ENCODE results near the gene POU1F1. TPM values are rescaled to one million over a fixed set of nuclear protein-coding genes. Genes with fewer than 3 reads are reported as not detected.

POU1F1 gene
- polyA plus RNA-seq, 1 of the 3 experiments (the other 2 are of a cell fraction): not detected

DNA sequence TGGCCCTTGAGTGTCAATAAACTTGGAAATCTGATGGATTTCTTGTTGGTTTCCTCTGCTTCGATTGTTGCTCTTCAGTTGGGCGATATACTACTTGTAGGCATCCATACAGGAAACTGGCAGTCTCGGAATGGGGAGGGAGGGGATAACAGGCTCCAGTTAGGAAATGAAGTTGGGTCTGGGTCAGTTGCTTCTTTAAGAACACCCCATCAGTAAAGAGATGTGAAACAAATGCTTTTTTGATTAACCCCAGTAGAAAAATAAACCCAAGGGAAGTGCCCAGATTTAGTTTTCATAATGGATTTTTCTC lies 48.6 kb downstream of the POU1F1 start:
- no peaks in the 10 kb centered on the region for H3K27me3 ChIP-seq (ENCODE audit: insufficient read depth)
- peak overlapping the region in 1 of 2 experiments; percentile 53; a peak in 1 of 4 replicates for H3K27ac ChIP-seq (ENCODE audit: low read depth in 2 of 2, low read length in 1 of 2)
- H3K9me2 ChIP-seq: no peaks in the 10 kb centered on the region
- POLR2A ChIA-PET: no interaction called here
- TF ChIP-seq POLR2AphosphoS5 (IDR thresholded peaks at IDR 0.05; ENCODE audit: low read depth, low read length) (no peak), ZBTB33 (IDR thresholded peaks at IDR 0.05; ENCODE audit: borderline replicate concordance, low read depth) (no peak), MXI1 (IDR thresholded peaks at IDR 0.05; ENCODE audit: low read depth, low read length) (0 out of 2 replicates have a peak, but pooled peaks have one; percentile 5)
- peak overlapping the region; percentile 93 for H3K4me2 ChIP-seq
- H3K4me1 ChIP-seq (ENCODE audit: control insufficient read depth in 1 of 2, insufficient read depth in 2 of 2, low read depth in 1 of 2, low read length in 1 of 2): peaks cover 0 to 10% of the 10 kb centered on the region in 2 experiments; a peak in 3 of 4 replicates
- peaks cover 14% of the 10 kb centered on the region; the same call in 1 of the 2 replicates for H3K79me2 ChIP-seq (ENCODE audit: insufficient read depth)
- peak overlapping the region; percentile 98 to 99 for H3K4me3 ChIP-seq (ENCODE audit: low read depth in 2 of 2, low read length in 1 of 2)
- H3K36me3 ChIP-seq (replicated peaks in 1 of 2; ENCODE audit: control insufficient read depth in 1 of 2, insufficient read depth in 2 of 2, low read length in 1 of 2): no peaks in the 10 kb centered on the region
- CTCF ChIA-PET: interaction anchor here (1.1 kb wide), 2 partner anchors 33 to 70 kb away, joined by 3 to 5 read pairs; no protein-coding TSS in a partner anchor
- WGBS (ENCODE audit: low lambda C conversion rate): 0% methylated on average over 3 of the region's 3 CpGs
- H4K20me1 ChIP-seq (ENCODE audit: insufficient read depth): no peaks in the 10 kb centered on the region
- no peaks in the 10 kb centered on the region for H3K9me3 ChIP-seq
- no peak for DNase-seq
- no peaks in the 10 kb centered on the region for H3F3A ChIP-seq (replicated peaks; ENCODE audit: insufficient read depth)
- H2AFZ ChIP-seq (ENCODE audit: low read depth): peak overlapping the region; percentile 97
- peak overlapping the region; percentile 87 for H3K9ac ChIP-seq

DNA sequence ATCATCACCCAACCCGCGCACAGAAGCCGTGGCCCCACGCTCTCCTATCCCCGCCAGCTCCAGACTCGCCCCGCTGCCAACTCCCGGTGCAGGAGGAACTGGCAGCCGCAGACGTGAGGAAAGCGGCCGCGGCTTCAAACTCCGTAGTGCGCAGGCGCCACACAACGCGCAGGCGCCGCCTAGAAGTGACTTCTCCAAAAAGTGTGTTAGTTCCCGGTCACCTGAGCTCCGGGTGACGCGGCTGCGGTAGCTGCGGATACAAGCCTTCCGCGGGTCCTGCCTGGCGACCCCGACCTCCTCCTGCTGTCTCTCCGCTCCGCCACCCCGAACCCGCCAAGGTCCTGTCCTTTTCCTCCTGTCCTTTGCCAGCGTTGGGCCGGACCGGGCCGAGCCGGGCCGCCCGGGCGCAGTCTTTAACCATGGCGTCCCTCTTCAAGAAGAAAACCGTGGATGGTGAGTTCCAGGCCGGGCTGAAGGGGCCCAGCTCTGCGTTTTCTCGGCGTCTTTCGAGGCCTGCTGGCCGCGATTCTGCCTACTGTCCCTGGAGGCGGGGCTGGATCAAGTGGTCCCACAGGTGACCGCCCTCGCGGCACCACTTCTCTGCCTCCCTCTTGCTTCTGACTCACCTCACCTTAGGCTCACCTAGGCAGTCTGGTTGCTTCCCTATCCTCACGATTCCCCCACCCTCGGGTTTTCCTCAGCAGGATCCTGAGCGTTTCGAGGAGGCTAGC lies 49.1 kb downstream of the POU1F1 start, which contains the start of gene CHMP2B:
Gene CHMP2B (plus strand): TSS at position 206 of the 731 bp plus-strand sequence. CDS start 214 bp downstream, at position 420.
- DNase-seq: peak; percentile 88
- Histone ChIP-seq H3F3A (replicated peaks; ENCODE audit: insufficient read depth) (no peaks in the 10 kb centered on the region), H3K4me2 (peak within 1 kb of the TSS; percentile 93), H3K4me3 (ENCODE audit: low read depth in 2 of 2, low read length in 1 of 2) (peak within 1 kb of the TSS; percentile 98 to 99), H3K4me1 (ENCODE audit: control insufficient read depth in 1 of 2, insufficient read depth in 2 of 2, low read depth in 1 of 2, low read length in 1 of 2) (peaks cover 0 to 10% of the 10 kb centered on the region in 2 experiments; a peak in 3 of 4 replicates), H3K9ac (peak within 1 kb of the TSS; percentile 87), H3K36me3 (replicated peaks in 1 of 2; ENCODE audit: control insufficient read depth in 1 of 2, insufficient read depth in 2 of 2, low read length in 1 of 2) (no peaks in the 10 kb centered on the region), H3K9me3 (no peaks in the 10 kb centered on the region), H3K79me2 (ENCODE audit: insufficient read depth) (peaks cover 14% of the 10 kb centered on the region; the same call in 1 of the 2 replicates), H3K27ac (ENCODE audit: low read depth in 2 of 2, low read length in 1 of 2) (peak within 1 kb of the TSS; percentile 53 to 64; a peak in 3 of 4 replicates), H3K9me2 (no peaks in the 10 kb centered on the region), H2AFZ (ENCODE audit: low read depth) (peak within 1 kb of the TSS; percentile 97), H4K20me1 (ENCODE audit: insufficient read depth) (no peaks in the 10 kb centered on the region), H3K27me3 (ENCODE audit: insufficient read depth) (no peaks in the 10 kb centered on the region)
- ChIA-PET CTCF (interaction anchor here (1.1 kb wide), 2 partner anchors 34 to 71 kb away, joined by 3 to 5 read pairs; no protein-coding TSS in a partner anchor), POLR2A (no interaction called here)
- WGBS (ENCODE audit: low lambda C conversion rate): under 1% methylated on average over 46 of the region's 59 CpGs
- TF ChIP-seq RXRA (IDR thresholded peaks at IDR 0.05; ENCODE audit: borderline replicate concordance, low read depth) (no peak; the same call in 1 of the 2 replicates), GABPA (IDR thresholded peaks at IDR 0.05; ENCODE audit: low read depth) (peak; percentile 32; the same call in 1 of the 2 replicates), POLR2AphosphoS5 (IDR thresholded peaks at IDR 0.05; ENCODE audit: low read depth, low read length) (peak; percentile 48; the same call in 1 of the 2 replicates), USF1 (IDR thresholded peaks at IDR 0.05; ENCODE audit: borderline replicate concordance, low read depth) (peak; percentile 67), MAX (IDR thresholded peaks at IDR 0.05; ENCODE audit: low read depth) (peak; percentile 65), NRF1 (IDR thresholded peaks at IDR 0.05; ENCODE audit: low read depth, low read length) (peak; percentile 86), MXI1 (IDR thresholded peaks at IDR 0.05; ENCODE audit: low read depth, low read length) (peak; percentile 31; the same call in 1 of the 2 replicates), NFIC (IDR thresholded peaks at IDR 0.05; ENCODE audit: borderline replicate concordance) (peak; percentile 20; the same call in 1 of the 2 replicates), REST (IDR thresholded peaks at IDR 0.05; ENCODE audit: low read depth, low read length) (no peak), RCOR1 (IDR thresholded peaks at IDR 0.05; ENCODE audit: low read length) (no peak), RAD21 (IDR thresholded peaks at IDR 0.05; ENCODE audit: low read length) (no peak), TEAD4 (IDR thresholded peaks at IDR 0.05; ENCODE audit: borderline replicate concordance, insufficient read depth) (no peak), CHD2 (IDR thresholded peaks at IDR 0.05; ENCODE audit: low read length, partially characterized antibody) (no peak), EP300 (IDR thresholded peaks at IDR 0.05; ENCODE audit: borderline replicate concordance in 1 of 2, low read depth in 1 of 2, low read length in 1 of 2) (no peak), FOSL2 (IDR thresholded peaks at IDR 0.05; ENCODE audit: borderline replicate concordance, low read depth) (peak; percentile 14; the same call in 1 of the 2 replicates), YY1 (IDR thresholded peaks at IDR 0.05; ENCODE audit: low read depth) (peak; percentile 66)
- TF ChIP-seq, protein P1, sequence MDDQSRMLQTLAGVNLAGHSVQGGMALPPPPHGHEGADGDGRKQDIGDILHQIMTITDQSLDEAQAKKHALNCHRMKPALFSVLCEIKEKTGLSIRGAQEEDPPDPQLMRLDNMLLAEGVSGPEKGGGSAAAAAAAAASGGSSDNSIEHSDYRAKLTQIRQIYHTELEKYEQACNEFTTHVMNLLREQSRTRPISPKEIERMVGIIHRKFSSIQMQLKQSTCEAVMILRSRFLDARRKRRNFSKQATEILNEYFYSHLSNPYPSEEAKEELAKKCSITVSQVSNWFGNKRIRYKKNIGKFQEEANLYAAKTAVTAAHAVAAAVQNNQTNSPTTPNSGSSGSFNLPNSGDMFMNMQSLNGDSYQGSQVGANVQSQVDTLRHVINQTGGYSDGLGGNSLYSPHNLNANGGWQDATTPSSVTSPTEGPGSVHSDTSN (IDR thresholded peaks at IDR 0.05): no peak

Data from SK-N-SH (cell line).